Measurements from ENCODE around the gene SMR3B.

The SMR3B gene

DNA sequence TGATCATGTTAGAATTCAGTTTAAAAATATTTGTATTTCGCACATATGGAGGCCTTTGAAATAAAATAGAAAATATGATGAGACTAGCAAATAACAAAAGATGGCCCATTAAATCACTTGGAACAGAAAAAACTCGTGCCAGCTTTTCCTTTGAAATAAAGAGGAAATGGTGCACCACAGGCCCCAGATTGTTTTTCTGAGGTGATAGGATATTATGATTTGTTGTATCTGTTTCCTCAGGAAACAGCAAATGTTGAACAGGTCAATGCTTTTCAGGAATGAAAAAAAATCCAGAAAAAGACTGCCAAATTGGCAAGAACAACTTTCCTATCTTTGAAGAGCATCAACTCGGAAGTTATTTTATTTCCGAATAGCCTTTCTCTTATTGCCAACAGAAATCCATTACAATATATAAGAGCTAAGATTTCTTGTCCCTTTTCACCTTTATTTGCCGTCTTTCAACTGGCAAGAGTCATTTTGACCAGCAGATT is at the start of gene SMR3B:
TSS of gene SMR3B (plus strand) at position 441 of the 491 bp plus-strand sequence. CDS start 1,380 bp downstream, outside the sequence.
- DNase-seq: no peak

DNA sequence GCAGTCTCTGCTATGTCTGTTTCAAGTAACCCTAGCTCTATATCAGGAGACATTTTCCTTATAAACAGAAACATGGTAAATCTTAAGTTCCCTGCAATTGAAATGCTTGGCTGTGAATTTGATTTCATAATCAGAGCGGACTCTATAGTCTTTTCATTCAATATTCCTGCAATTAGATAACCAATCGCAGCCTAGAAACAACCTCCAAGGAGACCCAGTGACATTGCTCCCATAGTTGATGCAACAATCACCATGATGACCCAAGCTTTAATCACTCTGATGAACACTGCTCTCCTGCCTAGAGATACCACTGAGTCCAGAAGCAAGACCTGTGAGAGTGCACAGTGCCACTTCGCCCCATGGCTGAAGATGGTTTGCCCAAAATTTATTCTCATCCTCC is 48.2 kb upstream of the SMR3B start, which contains the start of gene CABS1:
TSS of gene CABS1 (plus strand) at position 301 of the 400 bp plus-strand sequence. CDS start at position 360, 59 bp downstream.
- DNase-seq: no peak

DNA sequence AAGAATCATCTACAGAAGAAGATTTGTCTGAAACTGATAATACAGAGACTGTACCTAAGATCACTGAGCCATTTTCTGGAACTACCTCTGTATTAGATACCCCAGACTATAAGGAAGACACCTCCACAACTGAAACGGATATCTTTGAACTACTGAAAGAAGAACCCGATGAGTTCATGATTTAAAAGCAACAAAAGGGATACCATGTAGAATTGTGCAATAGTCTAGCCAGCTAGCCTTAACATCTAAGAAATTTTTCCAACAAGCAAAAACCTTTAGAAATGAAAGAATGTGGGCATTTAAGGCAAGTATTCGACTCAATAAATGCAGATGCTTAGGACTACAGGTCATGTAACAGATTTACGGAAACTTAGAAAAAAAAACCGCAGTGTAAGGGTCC is 46.9 kb upstream of the SMR3B start:
- no peak for DNase-seq

DNA sequence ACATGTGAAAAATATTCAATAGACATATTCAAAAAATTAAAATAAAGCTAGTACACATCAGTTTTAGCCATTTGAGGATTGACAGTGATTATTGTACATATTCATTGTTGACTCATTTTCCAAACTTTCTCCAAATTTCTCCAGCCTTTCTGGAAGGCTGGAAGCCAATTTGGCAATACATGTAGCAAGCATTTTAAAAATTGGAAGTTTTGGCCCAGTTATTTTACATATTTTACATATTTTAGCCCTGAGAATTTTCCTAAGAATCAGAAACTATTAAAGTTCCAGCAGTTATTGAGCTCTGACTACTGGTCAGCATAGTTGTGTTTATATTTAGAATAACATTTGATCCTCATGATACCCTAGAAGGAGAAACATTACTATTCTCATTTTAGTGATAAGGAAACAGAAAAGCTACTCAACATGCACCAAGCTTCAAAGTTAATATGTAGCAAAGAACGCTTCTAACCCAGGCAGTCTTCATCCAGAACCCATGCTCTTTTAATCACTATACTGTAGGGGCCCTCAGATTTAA is 45.0 kb upstream of the SMR3B start:
- DNase-seq: no peak

DNA sequence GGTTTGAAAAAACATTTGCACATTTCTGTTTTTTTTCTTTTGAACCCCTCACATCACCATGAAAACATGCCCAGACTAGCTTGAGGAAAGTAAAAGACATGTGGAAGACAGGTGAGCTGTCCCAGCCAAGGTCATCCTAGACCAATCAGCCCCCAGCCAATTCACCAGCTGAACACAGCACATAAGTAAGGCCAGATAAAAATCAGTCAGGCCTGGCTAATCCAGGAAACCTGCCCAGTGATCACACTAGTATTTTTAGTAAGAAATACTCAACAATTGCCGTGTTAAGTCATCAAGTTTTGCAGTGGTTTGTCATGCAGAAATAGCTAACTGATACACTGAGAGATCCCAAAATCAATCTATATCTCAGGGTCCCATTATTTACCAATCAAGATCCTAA is 26.7 kb upstream of the SMR3B start:
- no peak for DNase-seq

DNA sequence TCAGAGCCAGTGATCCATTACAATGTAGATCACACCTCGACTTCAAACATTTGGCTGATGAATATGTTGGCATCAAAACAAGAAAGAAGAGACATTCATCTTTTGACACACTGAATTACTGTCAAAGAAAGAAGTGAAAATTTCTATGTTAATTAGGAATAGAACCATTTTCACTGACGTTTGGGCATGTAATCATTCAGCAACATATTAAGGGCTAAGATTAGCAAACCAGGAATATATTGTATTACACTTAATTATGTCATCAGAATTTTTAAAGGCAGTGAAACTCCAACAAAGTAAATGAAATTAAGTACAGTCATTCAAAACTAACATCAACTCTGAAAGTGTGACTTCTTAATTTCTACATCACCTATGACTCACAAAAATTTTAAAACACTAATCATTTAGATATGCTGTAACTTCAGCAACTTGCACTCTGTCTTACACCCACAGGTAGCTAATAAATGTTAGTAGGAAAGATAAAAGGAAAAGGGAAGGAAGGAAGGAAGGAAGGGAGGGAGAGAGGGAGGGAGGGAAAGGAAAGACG is 23.7 kb upstream of the SMR3B start:
- DNase-seq: no peak

DNA sequence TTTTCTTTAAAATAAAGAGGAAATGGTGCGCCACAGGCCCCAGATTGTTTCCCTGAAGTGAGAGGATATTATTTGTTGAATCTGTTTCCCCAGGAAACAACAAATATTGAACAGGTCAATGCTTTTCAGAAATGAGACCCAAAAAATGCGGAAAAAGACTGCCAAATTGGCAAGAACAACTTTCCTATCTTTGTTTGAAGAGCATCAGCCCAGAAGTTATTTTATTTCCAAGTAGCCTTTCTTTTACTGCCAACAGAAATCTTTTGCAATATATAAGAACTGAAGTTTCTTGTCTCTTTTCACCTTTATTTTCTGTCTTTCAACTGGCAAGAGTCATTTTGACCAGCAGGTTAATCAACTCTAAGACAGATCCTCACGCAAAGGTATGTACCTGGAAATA is 22.5 kb upstream of the SMR3B start, which contains the start of gene SMR3A:
TSS of gene SMR3A (plus strand) at position 301 of the 400 bp plus-strand sequence. CDS start 1,356 bp downstream, outside the sequence.
- DNase-seq: no peak

DNA sequence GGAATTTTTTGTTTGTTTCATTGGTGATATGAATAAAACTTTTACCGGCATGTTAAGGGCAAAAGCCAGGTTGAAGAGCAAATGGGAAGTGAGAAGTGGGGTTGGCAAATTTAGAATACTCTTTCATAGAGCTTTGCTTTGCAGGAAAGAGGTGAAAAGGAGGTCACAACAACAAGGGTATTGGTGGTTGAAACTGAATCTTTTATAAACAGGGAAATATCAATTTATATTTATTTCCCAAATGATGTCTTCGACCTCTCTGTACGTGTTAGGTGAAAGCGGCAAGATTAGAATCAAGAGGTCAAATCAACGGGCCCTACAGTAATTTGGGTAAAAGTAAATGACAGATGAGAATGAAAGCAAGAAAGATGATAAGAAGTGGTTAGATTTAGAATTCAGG is 18.9 kb upstream of the SMR3B start:
- no peak for DNase-seq

DNA sequence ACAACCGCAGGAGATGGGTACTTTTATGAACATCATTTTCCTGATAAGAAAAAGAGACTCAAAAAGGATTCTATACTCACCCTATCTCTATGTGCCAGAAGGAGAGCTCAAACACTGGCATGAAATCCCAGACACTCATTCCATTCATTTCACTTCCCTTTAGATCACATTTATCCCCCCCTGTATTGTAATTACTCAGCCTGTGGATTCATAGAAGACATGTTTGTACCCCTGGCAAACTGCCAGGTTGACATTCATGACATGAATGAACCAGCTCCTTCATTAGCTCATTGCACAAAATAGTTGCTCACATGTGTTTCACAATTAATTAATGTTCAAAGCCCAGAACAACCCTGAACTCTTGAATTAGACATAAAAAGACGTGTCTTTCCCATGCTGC is 17.5 kb upstream of the SMR3B start:
- no peak for DNase-seq

DNA sequence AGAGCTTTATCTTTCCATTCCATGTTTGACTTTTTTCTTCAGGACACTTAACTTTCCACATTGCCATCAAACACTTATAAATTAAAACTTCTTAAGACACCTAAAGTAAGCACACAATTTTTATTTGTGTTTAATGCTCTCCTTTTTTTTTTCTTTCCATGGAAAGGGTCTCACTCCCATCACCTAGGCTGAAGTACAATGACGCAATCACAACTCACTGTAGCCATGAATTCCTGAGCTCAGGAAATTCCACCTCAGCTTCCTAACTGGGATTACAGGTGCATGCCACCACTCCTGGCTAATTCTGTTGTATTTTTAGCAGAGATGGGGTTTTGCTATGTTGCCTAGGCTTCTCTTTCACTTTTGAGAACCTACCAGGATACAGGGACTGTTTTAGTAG is 15.1 kb upstream of the SMR3B start:
- DNase-seq: no peak

DNA sequence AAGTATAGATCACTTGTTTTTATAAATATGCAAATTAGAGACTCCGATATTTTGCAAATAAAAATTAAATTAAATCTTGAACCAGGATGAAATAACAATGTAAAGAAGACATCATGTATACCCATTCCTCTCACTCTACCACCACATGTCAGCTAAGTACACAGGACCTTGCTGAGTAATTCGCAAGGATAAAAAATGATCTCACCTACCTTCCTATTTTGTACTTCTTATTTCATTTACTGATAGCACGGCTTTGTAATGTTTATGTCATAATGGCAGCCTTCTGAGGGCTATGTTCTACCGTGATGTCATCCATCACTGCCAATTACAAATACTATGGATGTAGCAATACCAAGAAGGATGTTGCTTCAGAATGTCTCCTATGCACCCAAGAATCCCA is 10.9 kb upstream of the SMR3B start:
- no peak for DNase-seq

DNA sequence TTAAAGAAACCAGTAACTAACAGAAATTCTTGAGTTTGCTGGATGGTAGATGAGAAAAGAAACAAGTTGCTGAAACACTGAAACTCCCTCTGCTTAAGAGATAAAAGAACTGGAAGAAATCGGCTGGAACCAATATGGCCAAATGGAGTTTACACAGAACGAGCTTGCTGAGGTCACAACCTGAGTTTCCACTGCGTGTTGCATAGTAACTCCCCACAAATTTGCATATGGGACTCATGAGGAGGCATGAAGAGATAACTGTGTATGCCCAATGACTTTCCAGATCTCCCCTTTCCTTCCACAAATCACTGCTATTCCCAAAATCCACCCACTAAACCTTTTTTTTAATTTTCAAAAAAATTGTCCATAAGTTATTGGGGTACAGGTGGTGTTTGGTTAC is 10.2 kb upstream of the SMR3B start:
- no peak for DNase-seq

DNA sequence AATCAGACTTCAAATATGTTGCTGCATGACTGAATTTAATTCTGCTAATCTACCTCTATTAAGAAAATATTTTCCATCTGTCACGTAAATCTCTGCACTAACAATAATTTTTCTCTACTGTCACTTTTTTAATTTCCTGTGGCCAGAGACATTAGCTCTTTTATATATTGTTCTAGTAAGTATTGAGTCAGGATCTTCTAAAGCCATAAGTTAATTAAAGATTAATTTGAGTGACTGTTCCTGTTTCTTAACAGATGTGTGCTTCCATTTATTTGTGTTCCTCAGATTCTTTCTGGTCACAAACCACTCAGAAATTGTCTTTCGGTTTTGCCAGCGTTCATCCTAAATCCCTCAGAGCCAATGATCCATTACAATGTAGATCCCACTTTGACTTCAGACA is 2.4 kb upstream of the SMR3B start:
- DNase-seq: no peak

DNA sequence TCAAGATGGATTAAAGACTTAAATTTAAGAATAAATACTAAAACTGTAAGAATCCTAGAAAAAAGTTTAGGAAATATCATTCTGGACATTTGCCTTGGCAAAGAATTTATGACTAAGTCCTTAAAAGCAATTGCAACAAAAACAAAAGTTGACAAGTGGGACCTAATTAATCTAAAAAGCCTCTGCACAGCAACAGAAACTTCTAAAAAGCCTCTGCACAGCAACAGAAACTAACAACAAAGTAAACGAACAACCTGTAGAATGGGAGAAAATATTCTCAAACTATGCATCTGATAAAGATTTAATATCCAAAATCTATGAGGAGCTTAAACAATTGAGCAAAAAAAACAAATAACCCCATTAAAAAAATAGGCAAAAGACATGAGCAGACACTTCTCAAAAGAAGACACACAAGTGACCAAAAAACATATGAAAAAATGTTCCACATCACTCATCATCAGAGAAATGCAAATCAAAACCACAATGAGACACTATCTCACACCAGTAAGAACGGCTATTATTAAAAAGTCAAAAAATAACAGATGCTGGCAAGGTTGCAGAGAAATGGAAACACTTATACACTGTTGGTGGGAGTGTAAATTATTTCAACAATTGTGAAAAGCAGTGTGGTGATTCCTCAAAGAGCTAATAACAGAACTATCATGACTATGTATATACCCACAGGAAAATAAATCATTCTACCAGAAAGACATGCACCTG is 9.3 kb downstream of the SMR3B start:
- DNase-seq: no peak

DNA sequence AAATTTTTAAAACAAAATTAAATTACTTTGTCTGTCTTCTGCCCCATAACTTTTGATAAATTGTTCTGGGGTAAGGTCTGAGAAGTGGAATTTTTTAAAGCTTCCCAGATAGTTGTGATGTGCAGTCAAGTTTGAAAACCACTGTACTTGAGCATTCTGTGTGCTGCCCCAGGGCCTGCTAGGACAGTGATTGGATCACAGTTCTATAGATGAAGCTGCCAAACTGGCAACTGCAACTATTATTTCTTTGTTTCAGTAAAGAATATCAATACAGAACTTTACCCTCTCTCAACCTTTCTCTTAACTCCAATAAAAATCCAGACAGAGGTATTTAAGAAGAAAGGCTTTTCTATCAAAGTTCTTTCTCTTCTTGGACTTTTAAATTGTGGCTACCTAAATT is 14.6 kb downstream of the SMR3B start, which contains the start of gene OPRPN:
TSS of gene OPRPN (plus strand) at position 361 of the 400 bp plus-strand sequence. CDS start 1,346 bp downstream, outside the sequence.
- DNase-seq: no peak

DNA sequence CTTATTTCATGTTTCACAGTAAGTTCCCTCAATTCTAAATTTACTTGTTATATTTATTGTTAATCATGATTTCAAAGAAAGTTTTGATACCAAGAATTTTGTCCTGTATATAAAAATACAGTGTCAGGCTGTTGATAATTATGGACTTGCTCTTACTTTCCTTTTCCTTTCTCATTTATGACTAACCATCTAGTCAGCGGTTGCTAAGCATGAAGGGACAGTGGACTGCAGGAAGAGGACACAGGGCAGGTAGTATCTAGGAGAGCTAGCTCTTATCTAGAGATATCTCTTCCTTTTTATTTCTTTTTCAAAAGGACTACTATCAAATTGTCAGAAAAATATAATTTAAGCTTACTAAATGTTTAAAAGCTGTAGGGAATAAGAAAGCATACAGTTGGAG is 16.4 kb downstream of the SMR3B start:
- no peak for DNase-seq

DNA sequence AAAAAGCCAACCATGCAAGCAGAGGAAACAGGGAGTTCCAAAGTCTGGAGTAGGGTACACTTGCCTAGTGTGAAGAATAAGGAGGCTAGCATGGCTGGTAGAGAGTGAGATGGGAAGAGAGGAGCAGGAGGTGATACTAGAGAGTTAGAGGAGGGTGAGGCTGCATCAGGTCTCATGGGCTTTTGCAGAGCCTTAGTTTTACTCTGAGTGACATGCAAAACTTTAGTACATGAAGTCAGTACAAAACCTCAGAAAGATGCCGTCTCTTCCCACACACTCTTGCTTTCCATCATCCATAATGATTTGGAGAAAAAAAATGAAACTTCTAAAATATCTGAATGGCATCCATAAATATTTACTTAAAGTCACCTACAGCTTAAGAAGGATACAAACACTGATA is 19.8 kb downstream of the SMR3B start:
- DNase-seq: no peak

DNA sequence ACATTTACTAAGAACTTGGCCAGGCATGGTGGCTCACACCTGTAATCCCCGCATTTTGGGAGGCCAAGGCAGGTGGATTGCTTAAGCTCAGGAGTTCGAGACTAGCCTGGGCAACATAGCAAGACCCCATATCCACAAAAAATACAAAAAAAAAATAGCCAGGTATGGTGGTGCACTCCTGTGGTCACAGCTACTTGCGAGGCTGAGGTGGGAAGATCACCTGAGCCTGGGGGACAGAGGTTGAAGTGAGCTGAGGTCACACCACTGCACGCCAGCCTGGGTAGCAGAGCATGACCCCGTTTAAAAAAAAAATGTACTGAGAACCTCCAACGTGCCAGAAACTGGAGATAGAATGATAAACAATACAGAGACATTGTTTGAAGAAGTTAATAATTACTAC is 22.8 kb downstream of the SMR3B start:
- DNase-seq: no peak

DNA sequence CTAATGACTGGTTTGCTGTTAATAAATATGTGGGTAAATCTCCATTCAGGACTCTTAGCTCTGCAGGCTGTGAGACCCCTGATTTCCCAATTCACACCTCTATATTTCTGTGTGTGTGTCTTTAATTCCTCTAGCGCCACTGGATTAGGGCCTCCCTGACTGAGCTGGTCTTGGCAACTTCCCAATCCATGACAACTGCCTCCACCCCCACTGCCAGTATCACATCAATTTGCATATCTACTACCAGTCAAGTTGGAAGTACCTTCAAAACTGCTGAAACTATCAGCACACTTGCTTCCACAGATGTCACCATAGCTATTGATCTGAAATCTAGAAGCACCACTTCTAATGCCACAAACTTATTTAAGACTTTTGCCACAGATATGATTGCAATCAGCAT is 42.4 kb downstream of the SMR3B start:
- no peak for DNase-seq

DNA sequence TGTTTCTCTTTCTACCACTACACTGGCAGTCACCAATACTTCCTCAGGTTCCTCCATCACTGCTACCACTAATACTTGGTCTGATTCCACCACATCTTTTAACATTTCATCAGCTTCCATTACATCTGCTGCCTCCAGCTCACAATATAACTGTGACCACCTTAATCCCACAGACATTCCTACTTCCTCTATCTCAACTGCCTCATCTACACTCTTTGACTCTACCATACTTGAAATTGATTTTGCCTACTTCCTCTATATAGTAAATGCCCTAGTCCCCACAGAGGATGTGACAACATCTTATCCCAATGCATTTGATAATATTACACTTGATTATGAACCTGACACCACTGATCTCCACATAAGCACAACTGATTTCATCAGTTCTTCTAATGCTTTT is 43.9 kb downstream of the SMR3B start:
- DNase-seq: no peak

DNA sequence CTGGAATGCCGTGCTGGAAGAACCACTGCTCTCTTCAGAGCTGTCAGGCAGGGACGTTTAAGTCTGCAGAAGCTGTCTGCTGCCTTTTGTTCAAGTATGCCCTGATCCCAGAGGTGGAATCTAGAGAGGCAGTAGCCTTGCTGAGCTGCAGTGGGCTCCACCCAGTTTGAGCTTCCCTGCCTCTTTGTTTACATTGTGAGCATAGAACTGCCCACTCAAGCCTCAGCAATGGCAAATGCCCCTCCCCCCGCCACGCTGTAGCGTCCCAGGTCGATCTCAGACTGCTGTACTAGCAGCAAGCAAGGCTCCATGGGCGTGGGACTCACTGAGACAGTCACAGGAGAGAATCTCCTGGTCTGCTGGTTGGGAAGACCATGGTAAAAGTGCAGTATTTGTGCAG is 54.3 kb downstream of the SMR3B start:
- DNase-seq: no peak

All from CD4-positive, alpha-beta T cell treated with Interleukin-17A for 4 hours (primary cell).